PC-9 (cell line): ENCODE data around the gene ATP5PB. TPM values are rescaled to one million over a fixed set of nuclear protein-coding genes. Genes with fewer than 3 reads are reported as not detected.

Source experiments
- BruUV-seq: library from RNA; stranded (reverse); fragments of 400-500 nt; replicated peaks from 2 replicates; lab custom pipeline; 2021; lab: Mats Ljungman, UMichigan
- CTCF ChIA-PET: fragments of 300-600 bp; sonication (Branson Sonifier 250); formaldehyde crosslinking; loops from one replicate; lab custom pipeline; 2022; ENCODE audit warnings: antibody characterized with exemption; lab: Charles Lee
- POLR2A ChIA-PET: fragments of 300-600 bp; sonication (Branson Sonifier 250); formaldehyde crosslinking; loops from one replicate; lab custom pipeline; 2022; ENCODE audit warnings: antibody characterized with exemption; ENCODE audit not compliant: unreplicated experiment; lab: Charles Lee
- DNase-seq, 2 experiments: peaks; one replicate each; pipeline versions ENCODE4 v3.0.0 to v3.0.0-alpha.2; 2015 to 2022; ENCODE audit warnings: mixed read lengths in 1 of 2
- H2AFZ ChIP-seq: fragments of 200-600 bp; sonication (generic); 2 replicates; pipeline ENCODE4 v1.8.1; 2017; ENCODE audit warnings: antibody characterized with exemption
- H3F3A ChIP-seq: fragments of 200-600 bp; sonication (generic); 2 replicates; pipeline ENCODE4 v1.8.1; 2017; ENCODE audit warnings: antibody characterized with exemption, mild to moderate bottlenecking, low read depth; ENCODE audit not compliant: insufficient read depth
- H3K27ac ChIP-seq: fragments of 200-600 bp; sonication (generic); 2 replicates; pipeline ENCODE4 v1.6.1; 2016; ENCODE audit warnings: mixed run types
- H3K27me3 ChIP-seq: fragments of 200-600 bp; sonication (generic); 2 replicates; pipeline ENCODE4 v1.6.1; 2016; ENCODE audit warnings: low read depth, mixed run types; ENCODE audit not compliant: insufficient read depth
- H3K36me3 ChIP-seq: fragments of 200-600 bp; sonication (generic); 2 replicates; pipeline ENCODE4 v1.6.1; 2016; ENCODE audit warnings: low read depth, mixed run types
- H3K4me1 ChIP-seq: fragments of 200-600 bp; sonication (generic); replicated peaks from 2 replicates; pipeline ENCODE4 v1.6.1; 2016; ENCODE audit warnings: mixed run types; ENCODE audit not compliant: insufficient read depth
- H3K4me2 ChIP-seq: fragments of 200-600 bp; sonication (generic); 2 replicates; pipeline ENCODE4 v1.6.1; 2017; ENCODE audit warnings: mixed run types
- H3K4me3 ChIP-seq: fragments of 200-600 bp; sonication (generic); 2 replicates; pipeline ENCODE4 v1.6.1; 2016; ENCODE audit warnings: mixed run types
- H3K79me2 ChIP-seq: fragments of 200-600 bp; sonication (generic); 2 replicates; pipeline ENCODE4 v1.6.1; 2017; ENCODE audit warnings: low read depth, mixed run types
- H3K9me2 ChIP-seq: fragments of 200-600 bp; sonication (generic); 2 replicates; pipeline ENCODE4 v1.8.1; 2017; ENCODE audit warnings: mild to moderate bottlenecking; ENCODE audit not compliant: insufficient read depth
- H3K9me3 ChIP-seq: fragments of 200-600 bp; sonication (generic); 2 replicates; pipeline ENCODE4 v1.8.1; 2016; ENCODE audit warnings: low read depth; ENCODE audit not compliant: insufficient read depth
- H4K20me1 ChIP-seq: fragments of 200-600 bp; sonication (generic); 2 replicates; pipeline ENCODE4 v1.8.1; 2017; ENCODE audit not compliant: insufficient read depth
- CTCF ChIP-seq: fragments of 200-600 bp; sonication (generic); conservative IDR thresholded peaks from 2 replicates; pipeline ENCODE4 v1.6.1; 2017; ENCODE audit warnings: mixed run types, antibody characterized with exemption, mild to moderate bottlenecking, moderate library complexity
- EZH2 ChIP-seq: fragments of 200-600 bp; sonication (generic); IDR thresholded peaks from 2 replicates; pipeline ENCODE4 v1.8.0; 2017; ENCODE audit warnings: antibody characterized with exemption, low read depth
- intact Hi-C: fragments of 100-400 bp; cut with micrococcal nuclease; formaldehyde crosslinking; loops from one replicate; pipeline ENCODE4 v1.10.0; 2022; ENCODE audit not compliant: unreplicated experiment
- total RNA-seq: library from RNA; stranded (reverse); gene quantifications from 2 replicates; pipeline ENCODE4 v1.2.3, GENCODE V29; 2021

The ATP5PB gene
- total RNA-seq, 1 experiment from 2014 or later = 212 TPM

GRCh38 chr1:111497592-111497991 lies 48.3 kb downstream of the ATP5PB start:
- no peak for TF ChIP-seq CTCF
- TF ChIP-seq EZH2 = no peak
- Histone ChIP-seq H3K4me1 (no peaks in the 10 kb centered on the region), H4K20me1 (no peaks in the 10 kb centered on the region), H3K4me2 (no peak overlapping the region), H3K4me3 (no peak overlapping the region), H3K9me3 (peaks cover 5% of the 10 kb centered on the region; the same call in 1 of the 2 replicates), H3K36me3 (no peaks in the 10 kb centered on the region), H2AFZ (no peak overlapping the region), H3K27ac (no peak overlapping the region), H3F3A (no peaks in the 10 kb centered on the region), H3K79me2 (no peaks in the 10 kb centered on the region), H3K9me2 (peaks cover 4% of the 10 kb centered on the region; the same call in 1 of the 2 replicates), H3K27me3 (peaks cover 40% of the 10 kb centered on the region)
- BruUV-seq = no TSS peak
- POLR2A ChIA-PET = no interaction called here
- DNase-seq = no peak
- CTCF ChIA-PET = no interaction called here
- intact Hi-C loops = no loop called here

- no peak overlapping the region for H3K4me3 ChIP-seq
- CTCF ChIA-PET = no interaction called here
- H3K36me3 ChIP-seq = no peaks in the 10 kb centered on the region
- H3K4me2 ChIP-seq = no peak overlapping the region
- no peaks in the 10 kb centered on the region for H3F3A ChIP-seq
- TF ChIP-seq EZH2 (no peak), CTCF (no peak)
- H3K9me3 ChIP-seq = peaks cover 5% of the 10 kb centered on the region; the same call in 1 of the 2 replicates
- H3K4me1 ChIP-seq = no peaks in the 10 kb centered on the region
- peaks cover 25% of the 10 kb centered on the region for H3K27me3 ChIP-seq
- intact Hi-C loops = no loop called here
- DNase-seq = no peak
- no peaks in the 10 kb centered on the region for H4K20me1 ChIP-seq
- peaks cover 4% of the 10 kb centered on the region; the same call in 1 of the 2 replicates for H3K9me2 ChIP-seq
- POLR2A ChIA-PET = no interaction called here
- no TSS peak for BruUV-seq
- no peaks in the 10 kb centered on the region for H3K79me2 ChIP-seq
- H2AFZ ChIP-seq = no peak overlapping the region
- H3K27ac ChIP-seq = no peak overlapping the region
Measured at GRCh38 chr1:111499026-111499785, 49.9 kb downstream of the ATP5PB start.

GRCh38 chr1:111501645-111502044 lies 52.4 kb downstream of the ATP5PB start:
- H3F3A ChIP-seq = peaks cover 6% of the 10 kb centered on the region; the same call in 1 of the 2 replicates
- intact Hi-C loops = no loop called here
- H3K4me1 ChIP-seq = peaks cover 6% of the 10 kb centered on the region
- no peak overlapping the region for H3K27ac ChIP-seq
- no peaks in the 10 kb centered on the region for H3K9me2 ChIP-seq
- ChIA-PET CTCF (no interaction called here), POLR2A (no interaction called here)
- H3K4me2 ChIP-seq = no peak overlapping the region
- TF ChIP-seq EZH2 = no peak
- no peak for TF ChIP-seq CTCF
- no peak overlapping the region for H2AFZ ChIP-seq
- no peaks in the 10 kb centered on the region for H3K9me3 ChIP-seq
- DNase-seq = no peak
- no peaks in the 10 kb centered on the region for H4K20me1 ChIP-seq
- no peak overlapping the region for H3K4me3 ChIP-seq
- no peaks in the 10 kb centered on the region for H3K79me2 ChIP-seq
- H3K27me3 ChIP-seq = peaks cover 11% of the 10 kb centered on the region; the same call in 1 of the 2 replicates
- no TSS peak for BruUV-seq
- no peaks in the 10 kb centered on the region for H3K36me3 ChIP-seq
